Activated CD4-positive, alpha-beta memory T cell treated with anti-CD3 and anti-CD28 coated beads for 36 hours (primary cell): ENCODE results near the gene INTS7. TPM values are rescaled to one million over a fixed set of nuclear protein-coding genes. Genes with fewer than 3 reads are reported as not detected.

ENCODE experiments used
- CTCF ChIA-PET: fragments of 350-600 bp; sonication (Branson Sonifier 250); formaldehyde crosslinking; loops from one replicate; lab custom pipeline; 2021; ENCODE audit warnings: antibody characterized with exemption, inconsistent platforms; lab: Charles Lee
- POLR2A ChIA-PET: fragments of 350-600 bp; sonication (Branson Sonifier 250); formaldehyde crosslinking; loops from one replicate; lab custom pipeline; 2021; ENCODE audit warnings: antibody characterized with exemption; lab: Charles Lee
- DNase-seq: peaks from one replicate; pipeline ENCODE4 v3.0.0-alpha.2; 2020
- H3K27ac Mint-ChIP-seq: one replicate; pipeline ENCODE4 v1.8.0; 2021; ENCODE audit warnings: mixed read lengths
- H3K27me3 Mint-ChIP-seq: one replicate; pipeline ENCODE4 v1.8.0; 2021; ENCODE audit warnings: mixed read lengths
- H3K36me3 Mint-ChIP-seq: one replicate; pipeline ENCODE4 v1.8.0; 2021; ENCODE audit warnings: mixed read lengths
- H3K4me1 Mint-ChIP-seq: one replicate; pipeline ENCODE4 v1.8.0; 2021; ENCODE audit warnings: low read depth, mixed read lengths
- H3K4me3 Mint-ChIP-seq: one replicate; pipeline ENCODE4 v1.8.0; 2021; ENCODE audit warnings: mild to moderate bottlenecking, mixed read lengths
- H3K9me3 Mint-ChIP-seq: one replicate; pipeline ENCODE4 v1.8.0; 2021; ENCODE audit warnings: mixed read lengths
- intact Hi-C: fragments of 100-400 bp; cut with micrococcal nuclease; formaldehyde crosslinking; loops from one replicate; pipeline ENCODE4 v1.15.1; 2023
- microRNA-seq: library from miRNA; unstranded; fragments of <30 nt; microRNA quantifications from one replicate; pipeline ENCODE4 v1.2.0, GENCODE V29; 2022; ENCODE audit warnings: borderline number of aligned reads, borderline microRNAs expressed, borderline replicate concordance
- total RNA-seq, 2 experiments: library from RNA; stranded (reverse); gene quantifications; one replicate each; pipeline ENCODE4 v1.2.3, GENCODE V29; 2021

INTS7 gene
- total RNA-seq, 2 experiments from 2014 or later: 19.3 to 19.6 TPM

DNA sequence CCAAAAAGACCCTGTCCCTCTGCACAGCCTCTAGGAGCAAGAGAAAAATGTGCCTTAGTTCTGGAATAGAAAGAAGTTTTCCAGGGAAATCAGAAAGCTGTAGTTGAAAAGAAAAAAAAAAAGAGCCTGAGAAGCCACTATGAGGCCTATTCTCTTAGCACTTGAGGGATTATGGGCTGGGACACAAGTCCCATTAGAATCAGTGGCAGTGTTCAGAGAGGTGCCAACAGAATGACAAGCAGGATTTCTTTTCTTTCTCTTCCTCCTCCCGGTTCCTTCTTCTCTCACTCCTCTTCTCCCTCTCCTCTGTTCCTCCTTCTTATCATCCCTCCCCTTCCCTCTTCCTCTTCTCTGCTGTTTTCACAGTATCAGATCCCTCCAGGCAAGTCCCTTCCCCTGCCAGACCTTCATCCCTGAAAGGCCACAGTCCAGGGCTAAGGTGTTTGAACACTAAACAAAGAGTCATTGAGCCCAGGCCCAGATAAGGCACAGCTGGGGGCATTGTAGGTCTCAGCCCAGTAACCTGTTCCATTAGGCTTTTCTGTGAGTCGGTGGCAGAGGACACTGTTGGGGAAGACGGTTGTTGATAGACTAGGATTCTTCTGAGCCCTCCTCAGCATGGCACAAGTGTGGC, 140.1 kb downstream of the INTS7 start:
- no peak for DNase-seq
- POLR2A ChIA-PET: no interaction called here
- intact Hi-C loops: no loop called here
- H3K27ac Mint-ChIP-seq: no peak overlapping the region
- peaks cover 3% of the 10 kb centered on the region for H3K27me3 Mint-ChIP-seq
- H3K36me3 Mint-ChIP-seq: no peaks in the 10 kb centered on the region
- no peaks in the 10 kb centered on the region for H3K4me1 Mint-ChIP-seq
- CTCF ChIA-PET: no interaction called here
- no peaks in the 10 kb centered on the region for H3K9me3 Mint-ChIP-seq
- H3K4me3 Mint-ChIP-seq: no peak overlapping the region

DNA sequence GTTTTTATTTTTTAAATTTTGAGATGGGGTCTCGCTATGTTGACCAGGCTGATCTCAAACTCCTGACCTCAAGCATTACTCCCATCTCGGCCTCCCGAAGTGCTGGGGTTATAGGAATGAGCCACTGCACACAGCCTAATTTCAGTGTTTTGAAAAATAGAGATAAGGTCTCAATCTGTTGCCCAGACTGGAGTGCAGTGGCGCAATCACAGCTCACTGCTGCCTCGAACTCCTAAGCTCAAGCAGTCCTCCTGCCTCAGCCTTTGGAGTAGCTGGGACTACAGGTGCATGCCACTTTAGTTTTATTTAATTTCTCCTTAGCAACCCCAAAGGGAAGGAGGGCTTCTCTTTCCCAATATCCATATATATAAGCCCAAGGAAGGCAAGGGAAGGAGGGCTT, 141.0 kb downstream of the INTS7 start:
- intact Hi-C loops: no loop called here
- H3K27me3 Mint-ChIP-seq: peaks cover 6% of the 10 kb centered on the region
- H3K27ac Mint-ChIP-seq: no peak overlapping the region
- DNase-seq: no peak
- H3K36me3 Mint-ChIP-seq: peaks cover 3% of the 10 kb centered on the region
- ChIA-PET CTCF (no interaction called here), POLR2A (no interaction called here)
- peaks cover 3% of the 10 kb centered on the region for H3K9me3 Mint-ChIP-seq
- no peaks in the 10 kb centered on the region for H3K4me1 Mint-ChIP-seq
- no peak overlapping the region for H3K4me3 Mint-ChIP-seq

- Mint-ChIP-seq H3K27ac (no peak overlapping the region), H3K27me3 (peaks cover 4% of the 10 kb centered on the region), H3K4me3 (no peak overlapping the region), H3K4me1 (no peaks in the 10 kb centered on the region), H3K36me3 (peaks cover 3% of the 10 kb centered on the region), H3K9me3 (peaks cover 3% of the 10 kb centered on the region)
- ChIA-PET CTCF (no interaction called here), POLR2A (no interaction called here)
- DNase-seq: no peak
- intact Hi-C loops: no loop called here
These were observed 142.1 kb downstream of the INTS7 start for GRCh38 chr1:211893260-211893659.

GRCh38 chr1:211892577-211892976, 142.8 kb downstream of the INTS7 start:
- H3K4me3 Mint-ChIP-seq: no peak overlapping the region
- peaks cover 6% of the 10 kb centered on the region for H3K4me1 Mint-ChIP-seq
- POLR2A ChIA-PET: no interaction called here
- peaks cover 3% of the 10 kb centered on the region for H3K9me3 Mint-ChIP-seq
- DNase-seq: no peak
- CTCF ChIA-PET: no interaction called here
- H3K36me3 Mint-ChIP-seq: peaks cover 3% of the 10 kb centered on the region
- intact Hi-C loops: no loop called here
- peaks cover 5% of the 10 kb centered on the region for H3K27me3 Mint-ChIP-seq
- H3K27ac Mint-ChIP-seq: no peak overlapping the region

DNA sequence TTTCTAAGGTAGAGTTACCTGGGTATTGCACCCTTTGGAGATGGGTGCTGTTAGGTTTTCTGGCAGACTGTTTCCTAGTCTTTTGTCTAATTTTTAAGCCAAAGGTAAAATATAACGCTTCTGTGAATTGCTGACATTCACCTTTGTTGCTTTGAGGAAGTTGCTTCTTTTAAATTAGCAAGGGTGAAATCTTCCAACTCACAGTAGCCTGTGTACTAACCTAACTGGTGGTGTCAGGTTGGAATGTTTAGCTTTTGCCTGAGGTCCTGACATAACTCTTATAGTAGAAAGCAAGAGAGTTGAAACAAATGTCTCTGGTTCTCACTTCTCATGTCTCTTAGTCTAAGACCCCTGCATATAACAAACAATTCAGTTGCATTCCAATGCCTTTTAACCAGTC, 143.6 kb downstream of the INTS7 start:
- Mint-ChIP-seq H3K27me3 (peaks cover 6% of the 10 kb centered on the region), H3K36me3 (peaks cover 3% of the 10 kb centered on the region), H3K9me3 (peaks cover 3% of the 10 kb centered on the region), H3K4me3 (no peak overlapping the region), H3K4me1 (peaks cover 10% of the 10 kb centered on the region), H3K27ac (no peak overlapping the region)
- ChIA-PET POLR2A (no interaction called here), CTCF (no interaction called here)
- no peak for DNase-seq
- intact Hi-C loops: no loop called here

Small RNA genes within 50 kb of the gene (microRNA-seq; reads per million reads assigned to microRNA genes)
- gene MIR3122: not detected

Other genes starting within 250 kb of the INTS7 start
- 10 to 100 TPM; 31.8 to 34.7 TPM for gene LPGAT1, start 204.8 kb downstream of the INTS7 start, total RNA-seq
- 10 to 100 TPM; 82.2 to 88.2 TPM for gene DTL, start 191 bp upstream of the INTS7 start, total RNA-seq
- 10 to 100 TPM; 38.6 to 40.4 TPM for gene PPP2R5A, start 249.9 kb upstream of the INTS7 start, total RNA-seq